Smooth muscle cell (in vitro differentiated cells): ENCODE results near the gene PTPRB. TPM values are rescaled to one million over a fixed set of nuclear protein-coding genes. Genes with fewer than 3 reads are reported as not detected.

Experiments used
- DNase-seq: peaks from one replicate; lab custom pipeline; 2025; ENCODE audit not compliant: unreplicated experiment; lab: John Stamatoyannopoulos, UW
- H2AFZ ChIP-seq: fragments of 200-600 bp; sonication (generic); 2 replicates; pipeline ENCODE4 v1.6.0; 2016; ENCODE audit warnings: antibody characterized with exemption, low read depth, mild to moderate bottlenecking
- H3F3A ChIP-seq: fragments of 200-600 bp; sonication (generic); 2 replicates; pipeline ENCODE4 v1.6.0; 2017; ENCODE audit warnings: antibody characterized with exemption, low read depth
- H3K27ac ChIP-seq: fragments of 200-600 bp; sonication (generic); 2 replicates; pipeline ENCODE4 v1.5.1; 2016; ENCODE audit warnings: low read depth, mild to moderate bottlenecking
- H3K27me3 ChIP-seq: fragments of 200-600 bp; sonication (generic); 2 replicates; pipeline ENCODE4 v1.6.1; 2016; ENCODE audit warnings: low read depth, mild to moderate bottlenecking
- H3K36me3 ChIP-seq: fragments of 200-600 bp; sonication (generic); 2 replicates; pipeline ENCODE4 v1.5.1; 2016; ENCODE audit warnings: low read depth
- H3K4me1 ChIP-seq: fragments of 200-600 bp; sonication (generic); 2 replicates; pipeline ENCODE4 v1.5.1; 2016; ENCODE audit warnings: low read depth
- H3K4me2 ChIP-seq: fragments of 200-600 bp; sonication (generic); 2 replicates; pipeline ENCODE4 v1.6.0; 2016; ENCODE audit warnings: mild to moderate bottlenecking
- H3K4me3 ChIP-seq: fragments of 200-600 bp; sonication (generic); 2 replicates; pipeline ENCODE4 v1.5.1; 2016; ENCODE audit warnings: mild to moderate bottlenecking
- H3K79me2 ChIP-seq: fragments of 200-600 bp; sonication (generic); 2 replicates; pipeline ENCODE4 v1.6.0; 2016; ENCODE audit warnings: low read depth, mild to moderate bottlenecking
- H3K9ac ChIP-seq: fragments of 200-600 bp; sonication (generic); 2 replicates; pipeline ENCODE4 v1.6.0; 2016; ENCODE audit warnings: low read depth
- H3K9me3 ChIP-seq: fragments of 200-600 bp; sonication (generic); replicated peaks from 2 replicates; pipeline ENCODE4 v1.5.1; 2016; ENCODE audit warnings: low read depth
- H4K20me1 ChIP-seq: fragments of 200-600 bp; sonication (generic); 2 replicates; pipeline ENCODE4 v1.6.0; 2016; ENCODE audit warnings: low read depth
- CTCF ChIP-seq: fragments of 200-600 bp; sonication (generic); IDR thresholded peaks from 2 replicates; pipeline ENCODE4 v1.5.1; 2017; ENCODE audit warnings: borderline replicate concordance, mild to moderate bottlenecking, antibody characterized with exemption; ENCODE audit not compliant: insufficient read depth, poor library complexity, severe bottlenecking
- WGBS: methylation state at CpG from one replicate; pipeline ENCODE4 v1.1.7; 2016; ENCODE audit warnings: low lambda C conversion rate; 5-methylcytosine and 5-hydroxymethylcytosine counted together
- polyA plus RNA-seq: library from polyadenylated mRNA; unstranded; fragments of >200 nt; fragmentation: Nextera tagmentation; extraction: Ambion mirVana; gene quantifications from 2 replicates; pipeline ENCODE4 v1.2.1, GENCODE V29; 2016
- total RNA-seq: library from RNA; depleted of rRNA; stranded (reverse); fragments of >200 nt; gene quantifications from 2 replicates; pipeline ENCODE4 v1.2.3, GENCODE V29; 2014

The PTPRB gene
- total and polyA plus RNA-seq, 2 experiments from 2014 or later = 0.56 to 7.3 TPM

GRCh38 chr12:70671698-70672097 lies 34.5 kb upstream of the PTPRB start:
- H3K4me3 ChIP-seq = no peak overlapping the region
- H3K36me3 ChIP-seq = no peaks in the 10 kb centered on the region
- H4K20me1 ChIP-seq = no peaks in the 10 kb centered on the region
- no peak overlapping the region for H2AFZ ChIP-seq
- H3K27ac ChIP-seq = no peak overlapping the region
- no peak for DNase-seq
- no peaks in the 10 kb centered on the region for H3K79me2 ChIP-seq
- H3K9me3 ChIP-seq = no peaks in the 10 kb centered on the region
- no peak overlapping the region for H3K4me2 ChIP-seq
- H3F3A ChIP-seq = no peaks in the 10 kb centered on the region
- no peaks in the 10 kb centered on the region for H3K27me3 ChIP-seq
- no peaks in the 10 kb centered on the region for H3K4me1 ChIP-seq
- WGBS = 98% methylated on average over 5 of the region's 5 CpGs
- no peak overlapping the region for H3K9ac ChIP-seq
- TF ChIP-seq CTCF = no peak

GRCh38 chr12:70670948-70671347 lies 33.7 kb upstream of the PTPRB start:
- TF ChIP-seq CTCF = no peak
- no peak overlapping the region for H3K4me3 ChIP-seq
- no peaks in the 10 kb centered on the region for H3K79me2 ChIP-seq
- H3F3A ChIP-seq = no peaks in the 10 kb centered on the region
- no peaks in the 10 kb centered on the region for H3K4me1 ChIP-seq
- H3K9me3 ChIP-seq = no peaks in the 10 kb centered on the region
- no peaks in the 10 kb centered on the region for H3K36me3 ChIP-seq
- H3K9ac ChIP-seq = no peak overlapping the region
- 93% methylated on average over 3 of the region's 3 CpGs for WGBS
- no peaks in the 10 kb centered on the region for H3K27me3 ChIP-seq
- H4K20me1 ChIP-seq = no peaks in the 10 kb centered on the region
- H3K27ac ChIP-seq = no peak overlapping the region
- H2AFZ ChIP-seq = no peak overlapping the region
- no peak overlapping the region for H3K4me2 ChIP-seq
- no peak for DNase-seq

GRCh38 chr12:70667253-70667652 lies 30.0 kb upstream of the PTPRB start:
- Histone ChIP-seq H3K27ac (no peak overlapping the region), H3K27me3 (no peaks in the 10 kb centered on the region), H4K20me1 (no peaks in the 10 kb centered on the region), H3K79me2 (no peaks in the 10 kb centered on the region), H2AFZ (no peak overlapping the region), H3K9ac (no peak overlapping the region), H3K4me2 (no peak overlapping the region), H3K36me3 (no peaks in the 10 kb centered on the region), H3K4me3 (no peak overlapping the region), H3F3A (no peaks in the 10 kb centered on the region), H3K4me1 (peaks cover 20% of the 10 kb centered on the region), H3K9me3 (no peaks in the 10 kb centered on the region)
- 94% methylated on average over 2 of the region's 2 CpGs for WGBS
- no peak for DNase-seq
- TF ChIP-seq CTCF = no peak

DNA sequence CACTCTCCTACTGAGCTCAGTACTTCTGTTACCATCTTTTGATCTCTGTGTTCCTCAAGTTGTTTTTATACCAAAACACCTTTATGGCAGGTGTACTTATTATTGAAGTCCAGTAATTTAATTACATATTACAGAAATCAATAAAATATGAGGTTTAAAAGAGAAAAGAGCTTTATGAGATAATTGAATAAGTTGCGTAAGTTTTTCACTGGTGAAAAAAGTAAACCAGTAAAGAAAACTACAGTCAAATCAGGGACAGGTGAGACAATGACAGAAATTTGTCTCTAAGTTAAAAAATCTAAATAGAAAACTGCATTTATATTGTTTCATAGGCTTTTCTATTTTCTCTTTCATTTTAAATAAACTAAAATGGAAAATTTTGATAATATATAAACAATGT lies 29.1 kb upstream of the PTPRB start:
- no peaks in the 10 kb centered on the region for H4K20me1 ChIP-seq
- no peaks in the 10 kb centered on the region for H3K27me3 ChIP-seq
- H3K9ac ChIP-seq = no peak overlapping the region
- H3F3A ChIP-seq = no peaks in the 10 kb centered on the region
- H3K4me2 ChIP-seq = no peak overlapping the region
- no peaks in the 10 kb centered on the region for H3K36me3 ChIP-seq
- no peak for TF ChIP-seq CTCF
- H3K9me3 ChIP-seq = no peaks in the 10 kb centered on the region
- no peak overlapping the region for H3K4me3 ChIP-seq
- no peaks in the 10 kb centered on the region for H3K79me2 ChIP-seq
- no peak overlapping the region for H2AFZ ChIP-seq
- peaks cover 29% of the 10 kb centered on the region for H3K4me1 ChIP-seq
- DNase-seq = no peak
- WGBS = 94% methylated on average over 1 of the region's 1 CpG
- no peak overlapping the region for H3K27ac ChIP-seq
